Colonic mucosa (tissue), 4 donors: ENCODE measurements around the gene TCF4. TPM values are rescaled to one million over a fixed set of nuclear protein-coding genes. Genes with fewer than 3 reads are reported as not detected.

Experiments
- DNase-seq: peaks from one replicate; pipeline ENCODE4 v3.0.0-alpha.2; 2020
- H3K27ac ChIP-seq: fragments of 200-600 bp; one replicate; pipeline ENCODE4 v1.8.0; 2021
- H3K27me3 ChIP-seq: fragments of 200-600 bp; one replicate; pipeline ENCODE4 v1.8.0; 2021
- H3K36me3 ChIP-seq: fragments of 200-600 bp; one replicate; pipeline ENCODE4 v1.8.0; 2021
- H3K4me1 ChIP-seq: fragments of 200-600 bp; one replicate; pipeline ENCODE4 v1.8.0; 2021; ENCODE audit warnings: mild to moderate bottlenecking
- H3K4me3 ChIP-seq: fragments of 200-600 bp; one replicate; pipeline ENCODE4 v1.8.0; 2021
- H3K9ac ChIP-seq, 2 donors: one replicate each; pipeline ENCODE4 v1.7.0; 2013; ENCODE audit warnings: control low read depth in 2 of 2, low read depth in 2 of 2, low read length in 2 of 2
- H3K9me3 ChIP-seq: fragments of 200-600 bp; one replicate; pipeline ENCODE4 v1.8.0; 2021
- intact Hi-C: fragments of 100-400 bp; cut with DNase I; formaldehyde crosslinking; loops from one replicate; pipeline ENCODE4 v1.14.1; 2022
- total RNA-seq, 2 donors: library from RNA; stranded (reverse); fragmentation: NEBNext Ultra II Directional in 1 of 2; extraction: Animal tissue kit (Norgen Biotek cat#: 25700) in 1 of 2; gene quantifications; one replicate each; pipeline ENCODE4 v1.2.1, GENCODE V29; 2021
- TF ChIP-seq, protein P1 (sequence below): fragments of 200-600 bp; IDR thresholded peaks from one replicate; pipeline ENCODE4 v1.8.0; 2022; ENCODE audit warnings: antibody characterized with exemption, mild to moderate bottlenecking
- donor health status: healthy.
- donor health status: DM: no; HTN: no; CAD: no.
- donor health status: DM: no; HTN: no; CAD: no.

TCF4 gene
- total RNA-seq, 2 donors from 2014 or later, result 9.8 to 29.0 TPM

DNA sequence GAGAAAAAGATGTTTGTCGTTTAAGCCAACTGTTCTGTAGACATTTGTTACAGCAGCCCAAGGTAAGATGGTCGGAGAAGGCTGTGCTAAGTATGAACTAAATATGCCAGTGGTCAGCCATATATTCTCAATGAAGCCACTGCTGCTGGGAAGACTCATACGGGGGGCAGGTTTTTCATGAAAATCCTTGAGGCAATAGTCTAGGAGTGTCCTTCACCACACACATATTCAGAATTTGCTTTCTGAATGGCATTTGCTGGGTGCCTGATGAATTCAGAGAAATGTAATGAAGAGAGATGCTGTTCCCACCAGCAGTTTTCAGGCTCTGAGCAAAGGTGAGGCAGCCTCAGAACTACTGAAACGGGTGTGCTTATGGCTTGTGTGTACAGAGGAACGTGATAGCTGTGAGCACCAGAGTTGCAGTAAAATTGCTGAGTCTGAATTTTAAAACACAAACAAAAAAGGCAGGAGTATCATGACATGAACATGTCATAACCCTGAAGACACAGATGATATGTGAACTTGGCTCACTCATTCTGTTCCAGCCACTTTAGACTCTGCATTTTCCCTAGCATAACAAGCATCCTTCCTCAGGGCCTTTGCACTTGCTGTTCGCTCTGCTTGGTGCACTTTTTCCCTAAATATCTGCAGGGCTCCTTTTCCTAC lies 21.3 kb upstream of the TCF4 start:
- TF ChIP-seq, protein P1, sequence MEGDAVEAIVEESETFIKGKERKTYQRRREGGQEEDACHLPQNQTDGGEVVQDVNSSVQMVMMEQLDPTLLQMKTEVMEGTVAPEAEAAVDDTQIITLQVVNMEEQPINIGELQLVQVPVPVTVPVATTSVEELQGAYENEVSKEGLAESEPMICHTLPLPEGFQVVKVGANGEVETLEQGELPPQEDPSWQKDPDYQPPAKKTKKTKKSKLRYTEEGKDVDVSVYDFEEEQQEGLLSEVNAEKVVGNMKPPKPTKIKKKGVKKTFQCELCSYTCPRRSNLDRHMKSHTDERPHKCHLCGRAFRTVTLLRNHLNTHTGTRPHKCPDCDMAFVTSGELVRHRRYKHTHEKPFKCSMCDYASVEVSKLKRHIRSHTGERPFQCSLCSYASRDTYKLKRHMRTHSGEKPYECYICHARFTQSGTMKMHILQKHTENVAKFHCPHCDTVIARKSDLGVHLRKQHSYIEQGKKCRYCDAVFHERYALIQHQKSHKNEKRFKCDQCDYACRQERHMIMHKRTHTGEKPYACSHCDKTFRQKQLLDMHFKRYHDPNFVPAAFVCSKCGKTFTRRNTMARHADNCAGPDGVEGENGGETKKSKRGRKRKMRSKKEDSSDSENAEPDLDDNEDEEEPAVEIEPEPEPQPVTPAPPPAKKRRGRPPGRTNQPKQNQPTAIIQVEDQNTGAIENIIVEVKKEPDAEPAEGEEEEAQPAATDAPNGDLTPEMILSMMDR, result no peak
- no peaks in the 10 kb centered on the region for H3K4me1 ChIP-seq
- H3K4me3 ChIP-seq, result no peak overlapping the region
- H3K36me3 ChIP-seq, result no peaks in the 10 kb centered on the region
- DNase-seq, result no peak
- intact Hi-C loops, result no loop called here
- H3K9me3 ChIP-seq, result no peaks in the 10 kb centered on the region
- no peaks in the 10 kb centered on the region for H3K27me3 ChIP-seq
- H3K27ac ChIP-seq, result no peak overlapping the region
- no peak overlapping the region for H3K9ac ChIP-seq

DNA sequence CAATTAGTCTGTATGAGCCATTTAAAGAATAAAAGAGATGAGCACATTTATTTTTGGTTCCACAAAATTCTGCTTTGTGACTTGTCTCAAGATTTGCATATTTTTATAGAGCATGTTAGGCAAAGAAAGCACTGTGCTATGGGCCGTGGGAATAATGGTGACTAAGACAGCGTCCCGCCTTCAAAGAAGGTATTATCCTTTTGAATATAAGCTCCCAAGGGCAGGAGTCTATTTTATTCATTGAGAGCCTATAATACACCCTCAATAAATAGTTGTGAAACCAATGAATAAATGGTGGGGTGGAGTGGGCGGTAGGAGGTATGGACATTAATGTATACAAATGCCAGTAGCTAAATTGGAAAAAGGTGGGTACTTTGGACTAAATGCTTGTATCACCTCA lies 20.5 kb upstream of the TCF4 start:
- Histone ChIP-seq H3K27ac (no peak overlapping the region), H3K36me3 (no peaks in the 10 kb centered on the region), H3K4me3 (no peak overlapping the region), H3K9me3 (no peaks in the 10 kb centered on the region), H3K9ac (no peak overlapping the region), H3K27me3 (no peaks in the 10 kb centered on the region), H3K4me1 (no peaks in the 10 kb centered on the region)
- no peak for DNase-seq
- intact Hi-C loops, result no loop called here
- TF ChIP-seq, protein P1, result no peak

DNA sequence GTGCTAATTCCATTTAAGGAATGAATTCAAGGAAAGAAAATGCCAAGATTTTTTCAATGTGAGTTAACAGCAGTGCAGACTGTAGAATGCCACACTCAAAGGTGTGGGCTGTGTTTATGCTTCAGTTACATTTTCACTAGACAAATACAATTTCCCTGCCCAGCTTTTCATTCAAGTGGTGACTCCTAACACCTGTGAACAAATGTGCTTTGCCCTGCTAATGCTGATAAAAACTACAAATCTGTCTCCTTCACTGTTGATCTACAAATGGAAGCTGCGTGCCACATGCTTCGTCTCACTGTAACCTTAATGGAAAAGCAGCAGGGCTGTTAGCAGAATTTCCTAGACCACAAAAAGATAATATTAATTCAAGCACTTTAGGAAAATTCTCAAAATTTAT lies 19.8 kb upstream of the TCF4 start:
- intact Hi-C loops, result no loop called here
- Histone ChIP-seq H3K9me3 (no peaks in the 10 kb centered on the region), H3K36me3 (no peaks in the 10 kb centered on the region), H3K27ac (no peak overlapping the region), H3K9ac (no peak overlapping the region), H3K27me3 (no peaks in the 10 kb centered on the region), H3K4me3 (no peak overlapping the region), H3K4me1 (no peaks in the 10 kb centered on the region)
- no peak for DNase-seq
- TF ChIP-seq, protein P1, result no peak

DNA sequence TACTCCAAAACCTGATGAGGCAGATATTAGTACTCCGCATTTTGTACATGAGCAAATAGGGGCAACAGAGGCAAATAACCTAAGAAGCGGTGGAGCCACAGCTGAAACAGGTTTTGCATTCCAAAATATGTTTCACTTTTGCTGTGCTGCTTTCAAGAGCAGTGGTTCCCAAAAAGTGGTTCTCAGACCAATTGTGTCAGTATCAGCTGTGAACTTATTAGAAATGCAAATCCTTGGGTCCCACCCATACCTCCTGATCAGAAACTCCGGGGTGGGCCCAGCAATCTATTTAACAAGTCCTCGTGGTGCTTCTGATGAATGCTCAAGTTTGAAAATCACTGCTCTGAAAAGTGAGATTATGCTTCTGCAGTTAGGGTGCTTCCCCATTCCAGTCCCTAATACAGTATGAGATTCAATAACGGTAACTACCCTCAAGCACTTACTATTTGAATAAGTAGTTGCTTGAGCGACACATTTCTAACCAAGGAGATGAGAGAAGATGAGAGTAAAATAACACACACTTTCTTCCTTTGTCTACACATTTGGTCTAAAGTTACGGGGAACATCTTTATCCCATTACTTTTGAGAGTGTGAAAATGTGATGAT lies 17.8 kb upstream of the TCF4 start:
- Histone ChIP-seq H3K4me1 (no peaks in the 10 kb centered on the region), H3K9ac (no peak overlapping the region), H3K27me3 (no peaks in the 10 kb centered on the region), H3K36me3 (no peaks in the 10 kb centered on the region), H3K27ac (no peak overlapping the region), H3K9me3 (no peaks in the 10 kb centered on the region), H3K4me3 (no peak overlapping the region)
- DNase-seq, result no peak
- intact Hi-C loops, result no loop called here
- TF ChIP-seq, protein P1, result no peak

DNA sequence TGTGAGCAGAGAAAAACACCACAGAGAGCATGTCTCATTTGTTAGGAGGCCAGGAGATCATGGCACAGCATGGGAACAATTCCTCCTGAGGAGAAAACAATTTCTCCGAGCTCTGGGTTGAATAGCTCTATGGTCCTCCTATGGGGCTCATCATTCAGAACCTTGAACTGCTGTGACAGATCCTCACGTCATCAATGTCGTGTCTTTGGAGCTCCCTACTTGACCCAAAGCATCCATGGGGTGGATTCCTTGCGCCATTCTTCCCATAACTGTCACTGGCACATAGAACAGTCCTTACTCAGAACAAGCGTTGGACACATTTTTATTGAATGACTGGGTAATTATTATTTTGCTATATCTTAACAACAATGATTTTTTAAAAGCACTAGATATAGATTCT lies 15.8 kb upstream of the TCF4 start:
- Histone ChIP-seq H3K27me3 (no peaks in the 10 kb centered on the region), H3K9ac (no peak overlapping the region), H3K36me3 (no peaks in the 10 kb centered on the region), H3K27ac (no peak overlapping the region), H3K4me1 (no peaks in the 10 kb centered on the region), H3K9me3 (no peaks in the 10 kb centered on the region), H3K4me3 (no peak overlapping the region)
- DNase-seq, result no peak
- TF ChIP-seq, protein P1, result no peak
- intact Hi-C loops, result no loop called here
